ENCODE results near the gene FAM210B. TPM values are rescaled to one million over a fixed set of nuclear protein-coding genes. Genes with fewer than 3 reads are reported as not detected.

FAM210B gene
- total and polyA plus RNA-seq, 10 of the 15 experiments (the other 5 are each of a cell fraction or from before 2014, with no cell fraction given): 0.13 to 1.4 (median 0.68) TPM

DNA sequence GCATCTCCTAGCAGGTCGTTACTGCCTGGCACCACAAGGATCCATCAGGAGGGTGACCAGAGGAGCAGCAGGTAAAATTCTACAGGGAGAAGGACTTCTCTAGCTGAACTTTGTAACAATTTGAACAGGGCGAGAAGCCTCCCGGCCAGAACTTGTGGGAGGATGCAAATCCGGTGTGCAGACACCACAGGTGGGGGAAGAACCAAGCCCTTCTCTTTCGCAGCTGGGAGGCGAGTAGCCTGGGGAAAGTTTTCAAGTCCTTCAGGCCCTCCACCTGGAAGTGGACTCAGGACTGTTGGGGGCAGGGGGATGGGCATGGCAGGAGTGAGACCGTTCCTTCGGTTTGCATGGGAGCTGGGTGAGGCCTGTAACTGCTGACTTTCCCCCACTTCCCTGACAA lies 42.7 kb upstream of the FAM210B start:
- DNase-seq (ENCODE audit: low read depth, low spot score): no peak
- no peaks in the 10 kb centered on the region for H3K9me3 ChIP-seq (replicated peaks; ENCODE audit: control insufficient read depth, insufficient read depth, low read length)
- H4K20me1 ChIP-seq (ENCODE audit: control insufficient read depth, insufficient read depth): no peaks in the 10 kb centered on the region
- no peaks in the 10 kb centered on the region for H3K79me2 ChIP-seq (ENCODE audit: control insufficient read depth, insufficient read depth, low read length)
- in situ Hi-C loops (cut with MboI): no loop called here
- H3K36me3 ChIP-seq (ENCODE audit: control insufficient read depth in 2 of 2, insufficient read depth in 2 of 2, low read length in 1 of 2): no peaks in the 10 kb centered on the region
- H3K27ac ChIP-seq (ENCODE audit: control insufficient read depth, insufficient read depth): no peak overlapping the region
- no peak for ATAC-seq
- CTCF ChIA-PET: interaction anchor here (0.6 kb wide), 1 partner anchor 237 kb away, joined by 3 read pairs; no protein-coding TSS in a partner anchor
- intact Hi-C loops (cut with micrococcal nuclease; ENCODE audit: unreplicated experiment): no loop called here
- H3K4me1 ChIP-seq (ENCODE audit: control insufficient read depth, insufficient read depth, low read length): no peaks in the 10 kb centered on the region
- no peak overlapping the region for H3K4me2 ChIP-seq (ENCODE audit: control insufficient read depth, insufficient read depth)
- SMC1A ChIA-PET (ENCODE audit: uncharacterized antibody, unreplicated experiment): no interaction called here
- no peaks in the 10 kb centered on the region for H3K27me3 ChIP-seq (replicated peaks in 1 of 2; ENCODE audit: control insufficient read depth in 2 of 2, insufficient read depth in 2 of 2, low read length in 1 of 2)
- POLR2A ChIA-PET: no interaction called here
- 25% methylated on average over 8 of the region's 8 CpGs for whole genome bisulfite sequencing (ENCODE audit: insufficient coverage, insufficient replicate concordance, low lambda C conversion rate, missing lambda C conversion rate)
- FAIRE-seq: no peak
- no TSS peak for BruUV-seq (replicated peaks)
- no peak overlapping the region for H3K9ac ChIP-seq (ENCODE audit: control insufficient read depth, insufficient read depth, low read length)
- TF ChIP-seq POU2F2 (IDR thresholded peaks at IDR 0.05; ENCODE audit: borderline replicate concordance, low read depth, low read length): peak; percentile 87; the same call in 2 of the 3 replicates
- no peak for TF ChIP-seq RELA (IDR thresholded peaks at IDR 0.05; ENCODE audit: borderline replicate concordance, partially characterized antibody)
- 0 out of 2 replicates have a peak, but pooled peaks have one; percentile 9 for TF ChIP-seq TCF12 (IDR thresholded peaks at IDR 0.05; ENCODE audit: low read depth, low read length)
- no peak overlapping the region for H3K4me3 ChIP-seq
- RAD21 ChIA-PET (ENCODE audit: unreplicated experiment): no interaction called here
- H2AFZ ChIP-seq (ENCODE audit: control insufficient read depth, low read depth, low read length): no peak overlapping the region

DNA sequence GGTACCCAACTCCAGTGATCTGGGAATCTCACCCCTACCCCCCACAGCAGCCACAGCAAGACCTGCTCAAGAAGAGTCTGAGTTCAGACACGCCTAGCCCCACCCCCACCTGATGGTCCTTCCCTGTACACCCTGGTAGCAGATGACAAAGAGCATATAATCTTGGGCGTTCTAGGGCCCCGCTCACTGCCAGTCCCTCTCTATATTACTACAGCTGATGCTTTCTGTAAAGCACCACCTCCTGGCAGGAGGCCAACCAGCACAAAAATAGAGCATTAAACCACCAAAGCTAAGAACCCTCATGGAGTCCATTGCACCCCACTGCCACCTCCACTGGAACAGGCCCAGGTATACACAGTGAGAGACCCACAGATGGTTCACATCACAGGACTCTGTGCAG lies 42.3 kb upstream of the FAM210B start:
- WGBS (ENCODE audit: insufficient coverage, insufficient replicate concordance, low lambda C conversion rate, missing lambda C conversion rate): 30% methylated on average over 3 of the region's 3 CpGs
- H3K9ac ChIP-seq (ENCODE audit: control insufficient read depth, insufficient read depth, low read length): no peak overlapping the region
- H3K27me3 ChIP-seq (replicated peaks in 1 of 2; ENCODE audit: control insufficient read depth in 2 of 2, insufficient read depth in 2 of 2, low read length in 1 of 2): no peaks in the 10 kb centered on the region
- no peak for TF ChIP-seq CBX5 (IDR thresholded peaks at IDR 0.05; ENCODE audit: low read depth)
- no peak for TF ChIP-seq NR2F1 (conservative IDR thresholded peaks at IDR 0.05)
- no peak for TF ChIP-seq NFYA (IDR thresholded peaks at IDR 0.05; ENCODE audit: borderline replicate concordance, low read depth, low read length)
- TF ChIP-seq CUX1 (IDR thresholded peaks at IDR 0.05; ENCODE audit: insufficient replicate concordance, low read depth, low read length): no peak
- TF ChIP-seq, protein P1, sequence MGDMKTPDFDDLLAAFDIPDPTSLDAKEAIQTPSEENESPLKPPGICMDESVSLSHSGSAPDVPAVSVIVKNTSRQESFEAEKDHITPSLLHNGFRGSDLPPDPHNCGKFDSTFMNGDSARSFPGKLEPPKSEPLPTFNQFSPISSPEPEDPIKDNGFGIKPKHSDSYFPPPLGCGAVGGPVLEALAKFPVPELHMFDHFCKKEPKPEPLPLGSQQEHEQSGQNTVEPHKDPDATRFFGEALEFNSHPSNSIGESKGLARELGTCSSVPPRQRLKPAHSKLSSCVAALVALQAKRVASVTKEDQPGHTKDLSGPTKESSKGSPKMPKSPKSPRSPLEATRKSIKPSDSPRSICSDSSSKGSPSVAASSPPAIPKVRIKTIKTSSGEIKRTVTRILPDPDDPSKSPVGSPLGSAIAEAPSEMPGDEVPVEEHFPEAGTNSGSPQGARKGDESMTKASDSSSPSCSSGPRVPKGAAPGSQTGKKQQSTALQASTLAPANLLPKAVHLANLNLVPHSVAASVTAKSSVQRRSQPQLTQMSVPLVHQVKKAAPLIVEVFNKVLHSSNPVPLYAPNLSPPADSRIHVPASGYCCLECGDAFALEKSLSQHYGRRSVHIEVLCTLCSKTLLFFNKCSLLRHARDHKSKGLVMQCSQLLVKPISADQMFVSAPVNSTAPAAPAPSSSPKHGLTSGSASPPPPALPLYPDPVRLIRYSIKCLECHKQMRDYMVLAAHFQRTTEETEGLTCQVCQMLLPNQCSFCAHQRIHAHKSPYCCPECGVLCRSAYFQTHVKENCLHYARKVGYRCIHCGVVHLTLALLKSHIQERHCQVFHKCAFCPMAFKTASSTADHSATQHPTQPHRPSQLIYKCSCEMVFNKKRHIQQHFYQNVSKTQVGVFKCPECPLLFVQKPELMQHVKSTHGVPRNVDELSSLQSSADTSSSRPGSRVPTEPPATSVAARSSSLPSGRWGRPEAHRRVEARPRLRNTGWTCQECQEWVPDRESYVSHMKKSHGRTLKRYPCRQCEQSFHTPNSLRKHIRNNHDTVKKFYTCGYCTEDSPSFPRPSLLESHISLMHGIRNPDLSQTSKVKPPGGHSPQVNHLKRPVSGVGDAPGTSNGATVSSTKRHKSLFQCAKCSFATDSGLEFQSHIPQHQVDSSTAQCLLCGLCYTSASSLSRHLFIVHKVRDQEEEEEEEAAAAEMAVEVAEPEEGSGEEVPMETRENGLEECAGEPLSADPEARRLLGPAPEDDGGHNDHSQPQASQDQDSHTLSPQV (IDR thresholded peaks at IDR 0.05): no peak
- H2AFZ ChIP-seq (ENCODE audit: control insufficient read depth, low read depth, low read length): no peak overlapping the region
- intact Hi-C loops (cut with micrococcal nuclease; ENCODE audit: unreplicated experiment): no loop called here
- H3K4me2 ChIP-seq (ENCODE audit: control insufficient read depth, insufficient read depth): no peak overlapping the region
- CTCF ChIA-PET: no interaction called here
- SMC1A ChIA-PET (ENCODE audit: uncharacterized antibody, unreplicated experiment): no interaction called here
- no peaks in the 10 kb centered on the region for H3K79me2 ChIP-seq (ENCODE audit: control insufficient read depth, insufficient read depth, low read length)
- ATAC-seq (no peak), FAIRE-seq (no peak), DNase-seq (ENCODE audit: low read depth, low spot score) (no peak)
- no peaks in the 10 kb centered on the region for H3K36me3 ChIP-seq (ENCODE audit: control insufficient read depth in 2 of 2, insufficient read depth in 2 of 2, low read length in 1 of 2)
- no peaks in the 10 kb centered on the region for H4K20me1 ChIP-seq (ENCODE audit: control insufficient read depth, insufficient read depth)
- POLR2A ChIA-PET: no interaction called here
- in situ Hi-C loops (cut with MboI): no loop called here
- no peaks in the 10 kb centered on the region for H3K4me1 ChIP-seq (ENCODE audit: control insufficient read depth, insufficient read depth, low read length)
- no peak overlapping the region for H3K4me3 ChIP-seq
- BruUV-seq (replicated peaks): no TSS peak
- H3K9me3 ChIP-seq (replicated peaks; ENCODE audit: control insufficient read depth, insufficient read depth, low read length): no peaks in the 10 kb centered on the region
- RAD21 ChIA-PET (ENCODE audit: unreplicated experiment): no interaction called here
- no peak overlapping the region for H3K27ac ChIP-seq (ENCODE audit: control insufficient read depth, insufficient read depth)
